ENCODE results near the gene C14orf39. TPM values are rescaled to one million over a fixed set of nuclear protein-coding genes. Genes with fewer than 3 reads are reported as not detected.

The C14orf39 gene, protein sequence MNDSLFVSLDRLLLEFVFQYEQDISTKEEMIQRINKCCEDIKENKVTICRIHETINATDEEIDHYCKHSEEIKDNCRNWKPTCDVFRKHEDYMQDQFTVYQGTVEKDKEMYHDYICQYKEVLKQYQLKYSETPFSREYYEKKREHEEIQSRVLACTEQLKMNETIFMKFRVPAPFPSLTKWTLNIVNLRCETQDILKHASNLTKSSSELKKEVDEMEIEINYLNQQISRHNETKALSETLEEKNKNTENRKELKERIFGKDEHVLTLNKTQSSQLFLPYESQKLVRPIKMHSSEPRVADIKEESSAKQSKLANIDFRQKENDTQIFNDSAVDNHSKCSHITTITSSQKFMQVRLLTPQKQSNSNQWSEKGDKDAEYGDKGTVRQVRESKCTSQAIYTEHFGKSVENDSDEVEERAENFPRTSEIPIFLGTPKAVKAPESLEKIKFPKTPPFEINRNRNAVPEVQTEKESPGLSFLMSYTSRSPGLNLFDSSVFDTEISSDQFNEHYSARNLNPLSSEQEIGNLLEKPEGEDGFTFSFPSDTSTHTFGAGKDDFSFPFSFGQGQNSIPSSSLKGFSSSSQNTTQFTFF
- total RNA-seq = under 1 TPM in 1 of 3 donors, not detected in 2; 0.57 TPM
- long read RNA-seq, donor 1 = 0 reads
- long read RNA-seq, donor 2 = 0 reads

DNA sequence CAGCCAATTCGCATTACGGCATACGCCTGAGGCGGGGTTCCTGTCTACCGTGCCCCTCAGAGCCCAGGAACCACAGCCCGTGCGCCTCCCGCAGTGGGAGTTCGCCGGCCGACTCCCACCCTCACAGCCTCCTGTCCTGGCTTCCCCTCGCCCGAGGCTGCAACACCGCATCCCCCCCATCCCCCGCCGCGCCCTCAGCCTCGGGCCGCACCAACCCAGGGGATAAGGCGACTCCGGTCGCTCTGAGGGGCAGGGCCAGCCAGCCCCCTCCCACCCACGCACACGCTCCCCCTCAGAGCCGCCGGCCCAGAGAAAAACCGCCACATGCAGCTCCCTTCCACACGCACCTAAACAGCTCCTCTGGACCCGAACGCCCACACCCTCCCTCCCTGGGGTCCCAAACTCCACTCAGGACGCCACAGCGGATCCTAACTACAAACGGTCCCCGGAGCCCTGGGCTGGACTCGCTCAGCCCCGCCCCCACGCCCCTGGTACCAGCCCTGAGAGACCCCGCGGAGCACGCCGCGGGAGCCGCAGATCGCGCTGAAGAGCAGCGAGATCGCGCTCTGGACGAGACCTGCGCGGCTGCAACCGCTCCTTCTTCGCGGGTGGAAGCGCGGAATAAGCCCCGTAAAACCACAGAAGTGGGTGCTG lies at the start of gene C14orf39:
Gene C14orf39, minus strand, starts transcription at position 466 of the 654 bp plus-strand sequence. CDS start 985 bp downstream, outside the sequence.
- intact Hi-C loops (cut with DNase I, micrococcal nuclease) = no loop called here
- TF ChIP-seq, protein P1, sequence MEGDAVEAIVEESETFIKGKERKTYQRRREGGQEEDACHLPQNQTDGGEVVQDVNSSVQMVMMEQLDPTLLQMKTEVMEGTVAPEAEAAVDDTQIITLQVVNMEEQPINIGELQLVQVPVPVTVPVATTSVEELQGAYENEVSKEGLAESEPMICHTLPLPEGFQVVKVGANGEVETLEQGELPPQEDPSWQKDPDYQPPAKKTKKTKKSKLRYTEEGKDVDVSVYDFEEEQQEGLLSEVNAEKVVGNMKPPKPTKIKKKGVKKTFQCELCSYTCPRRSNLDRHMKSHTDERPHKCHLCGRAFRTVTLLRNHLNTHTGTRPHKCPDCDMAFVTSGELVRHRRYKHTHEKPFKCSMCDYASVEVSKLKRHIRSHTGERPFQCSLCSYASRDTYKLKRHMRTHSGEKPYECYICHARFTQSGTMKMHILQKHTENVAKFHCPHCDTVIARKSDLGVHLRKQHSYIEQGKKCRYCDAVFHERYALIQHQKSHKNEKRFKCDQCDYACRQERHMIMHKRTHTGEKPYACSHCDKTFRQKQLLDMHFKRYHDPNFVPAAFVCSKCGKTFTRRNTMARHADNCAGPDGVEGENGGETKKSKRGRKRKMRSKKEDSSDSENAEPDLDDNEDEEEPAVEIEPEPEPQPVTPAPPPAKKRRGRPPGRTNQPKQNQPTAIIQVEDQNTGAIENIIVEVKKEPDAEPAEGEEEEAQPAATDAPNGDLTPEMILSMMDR (IDR thresholded peaks at IDR 0.05) = no peak
- Histone ChIP-seq H3K4me1 (ENCODE audit: low read depth) (no peaks in the 10 kb centered on the region), H3K4me3 (no peak within 1 kb of the TSS), H3K9me3 (no peaks in the 10 kb centered on the region), H3K36me3 (ENCODE audit: low read depth) (no peaks in the 10 kb centered on the region)
- ATAC-seq (no peak), DNase-seq (peak in 1 of 3 donors; percentile 38)

DNA sequence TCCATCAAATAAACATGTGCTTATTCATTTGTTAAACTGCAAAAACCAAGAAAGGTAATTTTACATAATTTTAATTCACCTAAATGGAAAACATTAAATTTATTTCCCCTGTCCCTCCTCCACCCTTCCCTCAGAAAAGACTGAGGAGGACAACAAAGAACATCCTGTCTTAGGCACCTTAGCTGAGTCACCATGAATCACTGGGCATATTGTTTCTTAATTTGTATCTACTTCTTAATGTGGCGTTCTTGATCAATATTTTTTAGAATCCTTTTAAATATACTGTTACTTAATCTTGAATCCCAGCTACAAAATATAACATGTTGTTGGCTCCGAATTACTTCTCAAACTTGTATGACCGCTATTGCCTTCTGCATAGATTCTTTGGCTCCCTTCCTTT lies 46.6 kb upstream of the C14orf39 start:
- ATAC-seq = no peak
- Histone ChIP-seq H3K4me1 (ENCODE audit: low read depth) (no peaks in the 10 kb centered on the region), H3K36me3 (ENCODE audit: low read depth) (no peaks in the 10 kb centered on the region), H3K9me3 (no peaks in the 10 kb centered on the region), H3K4me3 (no peak overlapping the region)
- intact Hi-C loops (cut with DNase I, micrococcal nuclease) = no loop called here
- no peak for DNase-seq
- TF ChIP-seq, protein P1 (IDR thresholded peaks at IDR 0.05) = no peak

DNA sequence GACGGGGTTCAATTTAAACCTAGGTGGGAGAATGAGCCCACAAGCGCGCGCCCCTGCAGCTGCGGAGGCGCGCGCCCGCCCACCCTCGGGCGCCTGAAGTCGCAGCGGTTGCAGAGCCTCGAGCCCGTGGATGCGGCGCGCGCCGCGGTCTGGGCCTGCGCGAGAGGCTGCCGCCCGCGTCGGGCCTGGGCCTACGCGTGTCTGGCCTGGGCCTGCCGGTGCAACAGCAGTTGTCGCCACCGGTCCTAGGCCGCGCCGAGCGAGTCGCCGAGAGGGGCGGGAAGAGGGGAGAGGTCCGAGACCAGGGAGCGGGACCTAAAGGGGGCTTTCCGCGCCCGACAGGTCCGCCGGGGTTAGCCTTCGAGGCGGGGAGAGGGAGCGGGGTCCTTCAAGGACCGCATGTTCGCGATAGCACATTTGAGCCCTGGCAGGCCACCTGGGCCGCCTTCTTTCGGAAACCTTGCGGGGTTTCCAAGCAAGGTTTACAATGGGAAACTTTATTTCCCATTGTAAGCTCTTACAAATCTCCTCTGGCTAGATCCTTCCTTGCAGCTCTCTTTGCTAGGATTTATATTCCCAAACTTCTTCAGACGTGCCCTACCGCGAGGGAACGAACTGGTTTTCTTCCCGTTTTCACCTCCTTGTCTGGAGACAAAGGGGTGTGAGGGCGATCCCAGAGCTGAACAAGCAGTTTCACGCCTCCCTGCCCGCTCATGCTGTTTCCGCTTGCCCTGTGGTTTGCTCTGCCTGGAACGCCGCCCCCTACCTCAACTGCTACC lies 29.8 kb upstream of the C14orf39 start:
- TF ChIP-seq, protein P1 (IDR thresholded peaks at IDR 0.05) = no peak
- H3K4me1 ChIP-seq (ENCODE audit: low read depth) = peaks cover 3% of the 10 kb centered on the region
- intact Hi-C loops (cut with DNase I, micrococcal nuclease) = no loop called here
- DNase-seq (peak in 1 of 3 donors; percentile 41), ATAC-seq (no peak)
- H3K4me3 ChIP-seq = no peak overlapping the region
- no peaks in the 10 kb centered on the region for H3K36me3 ChIP-seq (ENCODE audit: low read depth)
- no peaks in the 10 kb centered on the region for H3K9me3 ChIP-seq

DNA sequence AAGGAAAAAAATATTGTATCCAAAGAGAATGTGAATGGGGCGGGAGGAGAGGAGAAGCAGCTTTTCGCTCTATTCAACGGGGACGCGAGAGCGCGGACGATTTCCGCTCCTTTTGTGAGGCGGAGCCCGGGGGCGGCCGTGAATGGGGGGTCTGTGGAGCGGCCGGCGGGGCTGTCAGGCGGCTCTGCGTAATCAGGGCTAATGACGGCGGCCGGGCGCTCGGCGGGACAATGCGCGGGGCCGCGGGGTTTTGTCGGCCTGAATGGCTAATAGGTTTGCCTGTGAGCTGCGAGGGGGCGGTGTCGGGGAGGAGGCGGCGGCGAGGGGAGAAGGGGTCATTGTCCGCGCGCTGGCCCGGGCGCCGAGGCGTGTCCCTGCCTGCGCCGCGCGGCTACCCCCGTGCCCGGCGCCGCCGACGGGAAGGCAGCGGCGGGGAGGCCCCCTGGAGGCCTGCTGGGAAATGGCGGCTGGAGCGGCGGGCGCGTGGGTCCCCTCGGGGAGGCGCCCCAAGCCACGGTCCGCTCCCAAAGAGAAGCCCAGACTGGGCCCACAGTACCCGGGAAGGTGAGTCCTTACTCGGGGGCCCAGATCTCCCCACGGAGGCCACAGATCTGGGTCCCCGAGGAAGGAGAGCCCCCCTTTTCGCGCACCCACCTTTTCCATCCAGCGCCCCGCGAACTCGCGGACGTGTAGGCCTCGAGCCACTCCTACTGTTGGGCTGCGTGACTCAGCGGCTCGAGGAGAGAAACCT lies 29.1 kb upstream of the C14orf39 start:
- H3K4me1 ChIP-seq (ENCODE audit: low read depth) = peaks cover 3% of the 10 kb centered on the region
- peak; percentile 39 for ATAC-seq

More for the DNA sequence above, 29.1 kb upstream of the C14orf39 start:
- intact Hi-C loops (cut with DNase I, micrococcal nuclease) = no loop called here
- no peak overlapping the region for H3K4me3 ChIP-seq
- no peaks in the 10 kb centered on the region for H3K9me3 ChIP-seq
- TF ChIP-seq, protein P1 (IDR thresholded peaks at IDR 0.05) = no peak
- H3K36me3 ChIP-seq (ENCODE audit: low read depth) = no peaks in the 10 kb centered on the region
- DNase-seq = peak in 1 of 3 donors; percentile 3
